Ovary (tissue), 3 donors: ENCODE measurements around the gene RNASE13.

Experiments
- CTCF ChIP-seq, 3 donors: fragments of 450-650 bp in 2 of 3; fragments of 200-600 bp in 1 of 3; IDR thresholded peaks; one replicate each; pipeline versions ENCODE4 v1.5.1 to v1.8.0; 2016 to 2022; ENCODE audit warnings: antibody characterized with exemption in 3 of 3, mild to moderate bottlenecking in 1 of 3
- POLR2A ChIP-seq: fragments of 450-650 bp; IDR thresholded peaks from one replicate; pipeline ENCODE4 v1.6.1; 2017; ENCODE audit warnings: antibody characterized with exemption, mild to moderate bottlenecking, moderate library complexity
- donor health status: DM: no; HTN: no; CAD: no.

DNA sequence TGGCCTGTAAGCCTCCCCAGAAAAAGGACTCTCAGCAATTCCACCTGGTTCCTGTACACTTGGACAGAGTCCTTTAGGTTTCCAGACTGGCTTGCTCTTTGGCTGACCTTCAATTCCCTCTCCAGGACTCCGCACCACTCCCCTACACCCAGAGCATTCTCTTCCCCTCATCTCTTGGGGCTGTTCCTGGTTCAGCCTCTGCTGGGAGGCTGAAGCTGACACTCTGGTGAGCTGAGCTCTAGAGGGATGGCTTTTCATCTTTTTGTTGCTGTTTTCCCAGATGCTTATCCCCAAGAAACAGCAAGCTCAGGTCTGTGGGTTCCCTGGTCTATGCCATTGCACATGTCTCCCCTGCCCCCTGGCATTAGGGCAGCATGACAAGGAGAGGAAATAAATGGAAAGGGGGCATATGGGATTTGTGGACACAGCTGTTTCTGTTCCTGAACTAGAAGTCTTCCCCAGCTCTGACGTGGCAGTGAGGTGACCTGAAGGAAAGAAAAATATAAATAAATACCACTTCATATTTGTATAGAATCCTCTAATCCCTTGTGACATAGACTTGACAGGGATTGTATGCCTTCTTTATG, 8.9 kb upstream of the RNASE13 start:
- TF ChIP-seq CTCF (IDR thresholded peaks at IDR 0.05) (no peak), POLR2A (no peak)
